Adrenal gland (tissue), 5 donors: ENCODE measurements around the gene GLI2.

Source experiments
- POLR2A ChIP-seq, 2 donors: fragments of 450-650 bp; IDR thresholded peaks; one replicate each; pipeline ENCODE4 v1.6.1; 2017; ENCODE audit warnings: antibody characterized with exemption in 2 of 2, mild to moderate bottlenecking in 2 of 2, moderate library complexity in 1 of 2
- TF ChIP-seq, protein P1 (sequence below), 6 experiments: fragments of 450-650 bp in 4 of 6; fragments of 200-600 bp in 2 of 6; sonication (generic) in 1 of 6; IDR thresholded peaks; 1 replicate in 5 of 6; 2 replicates in 1 of 6; pipeline versions ENCODE4 v1.5.1 to v1.8.0; 2016 to 2021; ENCODE audit warnings: antibody characterized with exemption in 6 of 6, mild to moderate bottlenecking in 2 of 6, moderate library complexity in 1 of 6
- donor health status: DM: no; HTN: no; CAD: no.

- no peak for TF ChIP-seq POLR2A (IDR thresholded peaks at IDR 0.05)
- TF ChIP-seq, protein P1, sequence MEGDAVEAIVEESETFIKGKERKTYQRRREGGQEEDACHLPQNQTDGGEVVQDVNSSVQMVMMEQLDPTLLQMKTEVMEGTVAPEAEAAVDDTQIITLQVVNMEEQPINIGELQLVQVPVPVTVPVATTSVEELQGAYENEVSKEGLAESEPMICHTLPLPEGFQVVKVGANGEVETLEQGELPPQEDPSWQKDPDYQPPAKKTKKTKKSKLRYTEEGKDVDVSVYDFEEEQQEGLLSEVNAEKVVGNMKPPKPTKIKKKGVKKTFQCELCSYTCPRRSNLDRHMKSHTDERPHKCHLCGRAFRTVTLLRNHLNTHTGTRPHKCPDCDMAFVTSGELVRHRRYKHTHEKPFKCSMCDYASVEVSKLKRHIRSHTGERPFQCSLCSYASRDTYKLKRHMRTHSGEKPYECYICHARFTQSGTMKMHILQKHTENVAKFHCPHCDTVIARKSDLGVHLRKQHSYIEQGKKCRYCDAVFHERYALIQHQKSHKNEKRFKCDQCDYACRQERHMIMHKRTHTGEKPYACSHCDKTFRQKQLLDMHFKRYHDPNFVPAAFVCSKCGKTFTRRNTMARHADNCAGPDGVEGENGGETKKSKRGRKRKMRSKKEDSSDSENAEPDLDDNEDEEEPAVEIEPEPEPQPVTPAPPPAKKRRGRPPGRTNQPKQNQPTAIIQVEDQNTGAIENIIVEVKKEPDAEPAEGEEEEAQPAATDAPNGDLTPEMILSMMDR (IDR thresholded peaks at IDR 0.05) = no peak
These were observed 22.8 kb downstream of the GLI2 start for GRCh38 chr2:120758181-120759144.
